ENCODE results near the gene CLTB. TPM values are rescaled to one million over a fixed set of nuclear protein-coding genes. Genes with fewer than 3 reads are reported as not detected.

CLTB gene
- total RNA-seq, 1 experiment from 2014 or later: 156 TPM

GRCh38 chr5:176383961-176384360 is 32.4 kb downstream of the CLTB start:
- DNase-seq (ENCODE audit: low read depth): no peak

GRCh38 chr5:176383248-176383905 is 33.0 kb downstream of the CLTB start:
- no peak for DNase-seq (ENCODE audit: low read depth)

GRCh38 chr5:176382721-176383120 is 33.6 kb downstream of the CLTB start:
- no peak for DNase-seq (ENCODE audit: low read depth)

- DNase-seq (ENCODE audit: low read depth): no peak
These were observed 34.4 kb downstream of the CLTB start for GRCh38 chr5:176381979-176382378.

GRCh38 chr5:176381423-176381822 is 34.9 kb downstream of the CLTB start:
- DNase-seq (ENCODE audit: low read depth): no peak

- DNase-seq (ENCODE audit: low read depth): no peak
These were observed 36.5 kb downstream of the CLTB start for GRCh38 chr5:176379881-176380280.

GRCh38 chr5:176373100-176373818 is 43.1 kb downstream of the CLTB start:
- no peak for DNase-seq (ENCODE audit: low read depth)

- DNase-seq (ENCODE audit: low read depth): no peak
These were observed 44.5 kb downstream of the CLTB start for GRCh38 chr5:176371621-176372539.

GRCh38 chr5:176369934-176370711 is 46.2 kb downstream of the CLTB start:
- no peak for DNase-seq (ENCODE audit: low read depth)

GRCh38 chr5:176368726-176369125 is 47.6 kb downstream of the CLTB start:
- DNase-seq (ENCODE audit: low read depth): no peak

GRCh38 chr5:176366232-176366894 is 50.0 kb downstream of the CLTB start:
- no peak for DNase-seq (ENCODE audit: low read depth)

- DNase-seq (ENCODE audit: low read depth): no peak
These were observed 50.7 kb downstream of the CLTB start, which contains the start of gene ARL10 for GRCh38 chr5:176365351-176366231. TSS of gene ARL10 (plus strand) at chr5:176365487. CDS start at chr5:176365564, 77 bp downstream.

GRCh38 chr5:176364765-176365350 is 51.5 kb downstream of the CLTB start:
- DNase-seq (ENCODE audit: low read depth): no peak

- no peak for DNase-seq (ENCODE audit: low read depth)
These were observed 54.2 kb downstream of the CLTB start for GRCh38 chr5:176362233-176362490.

GRCh38 chr5:176361437-176362232 is 54.7 kb downstream of the CLTB start, which contains the start of gene KIAA1191:
TSS of gene KIAA1191 (minus strand) at chr5:176361764. CDS start at chr5:176359508, 2,256 bp downstream.
- peak; percentile 86 for DNase-seq (ENCODE audit: low read depth)

GRCh38 chr5:176360894-176361436 is 55.4 kb downstream of the CLTB start:
- no peak for DNase-seq (ENCODE audit: low read depth)

GRCh38 chr5:176359658-176360057 is 56.7 kb downstream of the CLTB start:
- DNase-seq (ENCODE audit: low read depth): no peak

- DNase-seq (ENCODE audit: low read depth): no peak
These were observed 60.2 kb downstream of the CLTB start for GRCh38 chr5:176356179-176356566.

Data from HT1080 (cell line).